ENCODE measurements around the gene B4GALT6.

GRCh38 chr18:31684279-31685096 lies at the start of gene B4GALT6:
- TF ChIP-seq, protein P1, sequence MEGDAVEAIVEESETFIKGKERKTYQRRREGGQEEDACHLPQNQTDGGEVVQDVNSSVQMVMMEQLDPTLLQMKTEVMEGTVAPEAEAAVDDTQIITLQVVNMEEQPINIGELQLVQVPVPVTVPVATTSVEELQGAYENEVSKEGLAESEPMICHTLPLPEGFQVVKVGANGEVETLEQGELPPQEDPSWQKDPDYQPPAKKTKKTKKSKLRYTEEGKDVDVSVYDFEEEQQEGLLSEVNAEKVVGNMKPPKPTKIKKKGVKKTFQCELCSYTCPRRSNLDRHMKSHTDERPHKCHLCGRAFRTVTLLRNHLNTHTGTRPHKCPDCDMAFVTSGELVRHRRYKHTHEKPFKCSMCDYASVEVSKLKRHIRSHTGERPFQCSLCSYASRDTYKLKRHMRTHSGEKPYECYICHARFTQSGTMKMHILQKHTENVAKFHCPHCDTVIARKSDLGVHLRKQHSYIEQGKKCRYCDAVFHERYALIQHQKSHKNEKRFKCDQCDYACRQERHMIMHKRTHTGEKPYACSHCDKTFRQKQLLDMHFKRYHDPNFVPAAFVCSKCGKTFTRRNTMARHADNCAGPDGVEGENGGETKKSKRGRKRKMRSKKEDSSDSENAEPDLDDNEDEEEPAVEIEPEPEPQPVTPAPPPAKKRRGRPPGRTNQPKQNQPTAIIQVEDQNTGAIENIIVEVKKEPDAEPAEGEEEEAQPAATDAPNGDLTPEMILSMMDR (IDR thresholded peaks at IDR 0.05): no peak
- TF ChIP-seq POLR2A (IDR thresholded peaks at IDR 0.05): no peak
